HG02678 (cell line): ENCODE results near the gene COL27A1.

Experiments used
- ATAC-seq: cut with Tn5 transposase; IDR thresholded peaks from one replicate; pipeline ENCODE4 v1.9.1; 2021; ENCODE audit warnings: mild to moderate bottlenecking, moderate library complexity; ENCODE audit not compliant: unreplicated experiment

The COL27A1 gene

GRCh38 chr9:114238891-114239875, 83.8 kb downstream of the COL27A1 start:
- no peak for ATAC-seq

GRCh38 chr9:114240216-114240615, 84.9 kb downstream of the COL27A1 start:
- no peak for ATAC-seq

GRCh38 chr9:114240647-114241558, 85.6 kb downstream of the COL27A1 start:
- ATAC-seq: no peak

GRCh38 chr9:114242837-114243236, 87.5 kb downstream of the COL27A1 start:
- no peak for ATAC-seq

- ATAC-seq: no peak
Observed at GRCh38 chr9:114243240-114243639, 87.9 kb downstream of the COL27A1 start.

- ATAC-seq: no peak
Observed at GRCh38 chr9:114244570-114244969, 89.2 kb downstream of the COL27A1 start.

- no peak for ATAC-seq
Observed at GRCh38 chr9:114246558-114246957, 91.2 kb downstream of the COL27A1 start.

- ATAC-seq: no peak
Observed at GRCh38 chr9:114247077-114247476, 91.7 kb downstream of the COL27A1 start.

- no peak for ATAC-seq
Observed at GRCh38 chr9:114247491-114247890, 92.2 kb downstream of the COL27A1 start.

GRCh38 chr9:114248299-114248707, 93.0 kb downstream of the COL27A1 start:
- no peak for ATAC-seq

GRCh38 chr9:114249424-114250234, 94.3 kb downstream of the COL27A1 start:
- ATAC-seq: no peak

GRCh38 chr9:114250235-114250568, 94.9 kb downstream of the COL27A1 start:
- ATAC-seq: no peak

GRCh38 chr9:114250648-114251047, 95.3 kb downstream of the COL27A1 start:
- no peak for ATAC-seq

- ATAC-seq: no peak
Observed at GRCh38 chr9:114252394-114252793, 97.1 kb downstream of the COL27A1 start.

- ATAC-seq: no peak
Observed at GRCh38 chr9:114256827-114257328, 101.5 kb downstream of the COL27A1 start.

GRCh38 chr9:114258218-114258617, 102.9 kb downstream of the COL27A1 start:
- no peak for ATAC-seq

- ATAC-seq: no peak
Observed at GRCh38 chr9:114258866-114259797, 103.8 kb downstream of the COL27A1 start.

- no peak for ATAC-seq
Observed at GRCh38 chr9:114259798-114260523, 104.6 kb downstream of the COL27A1 start.

- ATAC-seq: no peak
Observed at GRCh38 chr9:114261026-114261425, 105.7 kb downstream of the COL27A1 start.
